Mesenchymal stem cell (in vitro differentiated cells and primary cell): ENCODE results near the gene GALR1.
"Not testable (repeated sequence)": the region's sequence is repeated elsewhere in the genome, so short reads cannot be mapped to it uniquely, and the experiment has no call there.

Experiments used
- DNase-seq: peaks from one replicate; pipeline ENCODE4 v3.0.0-alpha.2; 2013
- H2AFZ ChIP-seq: one replicate; pipeline ENCODE4 v1.6.1; 2013; ENCODE audit warnings: low read depth, mild to moderate bottlenecking, control low read depth, inconsistent platforms, low read length, moderate library complexity
- H2AK5ac ChIP-seq: 2 replicates; pipeline ENCODE4 v1.6.1; 2013; ENCODE audit warnings: low read length, moderate library complexity, mild to moderate bottlenecking, inconsistent platforms; ENCODE audit not compliant: severe bottlenecking
- H2BK120ac ChIP-seq: one replicate; pipeline ENCODE4 v1.6.1; 2013; ENCODE audit warnings: low read depth, mild to moderate bottlenecking, inconsistent platforms, low read length, moderate library complexity
- H2BK12ac ChIP-seq, 2 experiments: one replicate each; pipeline ENCODE4 v1.6.1; 2013; ENCODE audit warnings: inconsistent platforms in 2 of 2, low read length in 2 of 2, mild to moderate bottlenecking in 2 of 2, moderate library complexity in 2 of 2, control low read depth in 1 of 2
- H2BK15ac ChIP-seq: one replicate; pipeline ENCODE4 v1.6.1; 2013; ENCODE audit warnings: mild to moderate bottlenecking, low read depth, inconsistent platforms; ENCODE audit not compliant: poor library complexity, severe bottlenecking
- H2BK5ac ChIP-seq: 2 replicates; pipeline ENCODE4 v1.6.1; 2013; ENCODE audit warnings: low read depth, mild to moderate bottlenecking, low read length, control low read depth, inconsistent platforms; ENCODE audit not compliant: poor library complexity, severe bottlenecking
- H3K14ac ChIP-seq, 2 experiments: one replicate each; pipeline ENCODE4 v1.6.1; 2013; ENCODE audit warnings: inconsistent platforms in 2 of 2, low read length in 2 of 2, control low read depth in 1 of 2, mild to moderate bottlenecking in 1 of 2, moderate library complexity in 1 of 2
- H3K18ac ChIP-seq, 2 experiments: one replicate each; pipeline ENCODE4 v1.6.1; 2013; ENCODE audit warnings: inconsistent platforms in 2 of 2, low read length in 2 of 2, control low read depth in 1 of 2, low read depth in 1 of 2, mild to moderate bottlenecking in 1 of 2
- H3K23ac ChIP-seq, 2 experiments: one replicate each; pipeline ENCODE4 v1.6.1; 2013; ENCODE audit warnings: inconsistent platforms in 2 of 2, low read length in 2 of 2, mild to moderate bottlenecking in 2 of 2, moderate library complexity in 2 of 2, control low read depth in 1 of 2
- H3K27ac ChIP-seq: 2 replicates; pipeline ENCODE4 v1.5.1; 2013; ENCODE audit warnings: mild to moderate bottlenecking, moderate library complexity, low read length, control low read depth, inconsistent platforms; ENCODE audit not compliant: poor library complexity, severe bottlenecking
- H3K27me3 ChIP-seq, 2 experiments: 2 replicates each; pipeline versions ENCODE4 v1.6.1 to v1.7.0; 2013; ENCODE audit warnings: low read length in 2 of 2, mild to moderate bottlenecking in 2 of 2, moderate library complexity in 2 of 2, control low read depth in 1 of 2, inconsistent platforms in 1 of 2; ENCODE audit not compliant: control insufficient read depth in 1 of 2, insufficient read depth in 1 of 2
- H3K36me3 ChIP-seq, 2 experiments: 2 replicates each; pipeline versions ENCODE4 v1.6.1 to v1.7.0; 2013; ENCODE audit warnings: low read length in 2 of 2, control low read depth in 1 of 2, inconsistent platforms in 1 of 2, low read depth in 1 of 2, mild to moderate bottlenecking in 1 of 2; ENCODE audit not compliant: insufficient read depth in 2 of 2, control insufficient read depth in 1 of 2
- H3K4ac ChIP-seq, 2 experiments: one replicate each; pipeline ENCODE4 v1.6.1; 2013; ENCODE audit warnings: inconsistent platforms in 2 of 2, low read length in 2 of 2, mild to moderate bottlenecking in 2 of 2, moderate library complexity in 2 of 2, control low read depth in 1 of 2, low read depth in 1 of 2
- H3K4me1 ChIP-seq: 2 replicates; pipeline ENCODE4 v1.6.1; 2013; ENCODE audit warnings: low read depth, low read length, control low read depth; ENCODE audit not compliant: control insufficient read depth, insufficient read depth
- H3K4me2 ChIP-seq: 2 replicates; pipeline ENCODE4 v1.6.1; 2013; ENCODE audit warnings: low read length, mild to moderate bottlenecking, inconsistent platforms; ENCODE audit not compliant: poor library complexity, severe bottlenecking
- H3K4me3 ChIP-seq, 2 experiments: 2 replicates each; pipeline versions ENCODE4 v1.5.1 to v1.7.0; 2013; ENCODE audit warnings: low read length in 2 of 2, mild to moderate bottlenecking in 2 of 2, control low read depth in 1 of 2, low read depth in 1 of 2; ENCODE audit not compliant: insufficient read depth in 1 of 2
- H3K79me1 ChIP-seq: replicated peaks from 2 replicates; pipeline ENCODE4 v1.6.1; 2013; ENCODE audit warnings: mild to moderate bottlenecking, control low read depth, low read length, inconsistent platforms; ENCODE audit not compliant: poor library complexity, severe bottlenecking
- H3K9ac ChIP-seq: 2 replicates; pipeline ENCODE4 v1.7.0; 2013; ENCODE audit warnings: mild to moderate bottlenecking, low read length, moderate library complexity
- H3K9me3 ChIP-seq: 2 replicates; pipeline ENCODE4 v1.7.0; 2013; ENCODE audit warnings: mild to moderate bottlenecking, low read length; ENCODE audit not compliant: control insufficient read depth
- H4K8ac ChIP-seq: one replicate; pipeline ENCODE4 v1.6.1; 2013; ENCODE audit warnings: inconsistent platforms, mild to moderate bottlenecking, low read length, moderate library complexity
- H4K91ac ChIP-seq: one replicate; pipeline ENCODE4 v1.6.1; 2013; ENCODE audit warnings: mild to moderate bottlenecking, low read length, inconsistent platforms
- WGBS: methylation state at CpG from one replicate; pipeline ENCODE4 v1.1.7; 2013; ENCODE audit warnings: mixed read lengths; 5-methylcytosine and 5-hydroxymethylcytosine counted together

Gene GALR1

GRCh38 chr18:77268456-77268855 is 18.8 kb downstream of the GALR1 start:
- no peak overlapping the region for H4K91ac ChIP-seq
- H3K4me3 ChIP-seq = no peak overlapping the region
- no peak overlapping the region for H3K4me2 ChIP-seq
- no peak overlapping the region for H2BK5ac ChIP-seq
- H3K36me3 ChIP-seq = no peaks in the 10 kb centered on the region
- H3K23ac ChIP-seq = no peak overlapping the region
- 90% methylated on average over 7 of the region's 9 CpGs for WGBS
- H3K27ac ChIP-seq = no peak overlapping the region
- no peaks in the 10 kb centered on the region for H3K4me1 ChIP-seq
- H3K14ac ChIP-seq = no peak overlapping the region
- peaks cover 0 to 7% of the 10 kb centered on the region in 2 experiments for H3K27me3 ChIP-seq
- no peak overlapping the region for H4K8ac ChIP-seq
- no peak overlapping the region for H3K4ac ChIP-seq
- H2BK120ac ChIP-seq = no peak overlapping the region
- no peak overlapping the region for H2BK15ac ChIP-seq
- no peak overlapping the region for H2BK12ac ChIP-seq
- no peak for DNase-seq
- H3K9ac ChIP-seq = no peak overlapping the region
- no peak overlapping the region for H2AK5ac ChIP-seq
- H3K9me3 ChIP-seq = peaks cover 9% of the 10 kb centered on the region
- H2AFZ ChIP-seq = no peak overlapping the region
- no peaks in the 10 kb centered on the region for H3K79me1 ChIP-seq
- H3K18ac ChIP-seq = no peak overlapping the region

GRCh38 chr18:77271576-77272481 is 22.2 kb downstream of the GALR1 start:
- Histone ChIP-seq H3K27me3 (peaks cover 0 to 4% of the 10 kb centered on the region in 2 experiments), H3K4me1 (no peaks in the 10 kb centered on the region), H4K8ac (no peak overlapping the region), H3K4me3 (no peak overlapping the region), H3K79me1 (no peaks in the 10 kb centered on the region), H3K4ac (no peak overlapping the region), H2BK12ac (no peak overlapping the region), H3K18ac (no peak overlapping the region), H2BK5ac (no peak overlapping the region), H3K9me3 (peaks cover 3% of the 10 kb centered on the region), H3K27ac (no peak overlapping the region), H2BK120ac (no peak overlapping the region), H2BK15ac (no peak overlapping the region), H3K36me3 (no peaks in the 10 kb centered on the region), H2AK5ac (no peak overlapping the region), H3K9ac (no peak overlapping the region), H4K91ac (no peak overlapping the region), H3K4me2 (no peak overlapping the region), H2AFZ (no peak overlapping the region), H3K14ac (no peak overlapping the region), H3K23ac (no peak overlapping the region)
- no peak for DNase-seq
- 63% methylated on average over 8 of the region's 9 CpGs for WGBS

GRCh38 chr18:77290841-77291240 is 41.2 kb downstream of the GALR1 start:
- not testable (repeated sequence) for H3K4me1 ChIP-seq, H2AFZ ChIP-seq, H3K27ac ChIP-seq, H4K8ac ChIP-seq, H3K18ac ChIP-seq, H2BK15ac ChIP-seq, H4K91ac ChIP-seq, H3K79me1 ChIP-seq, H3K23ac ChIP-seq, H3K9ac ChIP-seq, H2BK5ac ChIP-seq, H3K27me3 ChIP-seq, DNase-seq, H3K4me3 ChIP-seq, H3K4me2 ChIP-seq, H2BK120ac ChIP-seq, H3K4ac ChIP-seq, H2AK5ac ChIP-seq, H2BK12ac ChIP-seq, H3K36me3 ChIP-seq, H3K14ac ChIP-seq
- peaks cover 24% of the 10 kb centered on the region for H3K9me3 ChIP-seq
- WGBS = 46% methylated on average over 6 of the region's 7 CpGs

- no peak overlapping the region for H3K18ac ChIP-seq
- H2BK5ac ChIP-seq = no peak overlapping the region
- H3K9ac ChIP-seq = no peak overlapping the region
- H3K23ac ChIP-seq = no peak overlapping the region
- H3K4me2 ChIP-seq = no peak overlapping the region
- no peak overlapping the region for H2BK120ac ChIP-seq
- peaks cover 0 to 6% of the 10 kb centered on the region in 2 experiments for H3K27me3 ChIP-seq
- no peaks in the 10 kb centered on the region for H3K79me1 ChIP-seq
- no peak overlapping the region for H3K27ac ChIP-seq
- H3K9me3 ChIP-seq = peaks cover 16% of the 10 kb centered on the region
- H2BK15ac ChIP-seq = no peak overlapping the region
- H3K4ac ChIP-seq = no peak overlapping the region
- H2AK5ac ChIP-seq = no peak overlapping the region
- DNase-seq = no peak
- no peak overlapping the region for H2AFZ ChIP-seq
- H2BK12ac ChIP-seq = no peak overlapping the region
- H4K91ac ChIP-seq = no peak overlapping the region
- no peak overlapping the region for H3K14ac ChIP-seq
- no peaks in the 10 kb centered on the region for H3K4me1 ChIP-seq
- H4K8ac ChIP-seq = no peak overlapping the region
- no peak overlapping the region for H3K4me3 ChIP-seq
- H3K36me3 ChIP-seq = no peaks in the 10 kb centered on the region
- WGBS = 69% methylated on average over 4 of the region's 8 CpGs
Observed at GRCh38 chr18:77298172-77298571, 48.5 kb downstream of the GALR1 start.
